ENCODE data around the gene PHGDH.

The PHGDH gene

DNA sequence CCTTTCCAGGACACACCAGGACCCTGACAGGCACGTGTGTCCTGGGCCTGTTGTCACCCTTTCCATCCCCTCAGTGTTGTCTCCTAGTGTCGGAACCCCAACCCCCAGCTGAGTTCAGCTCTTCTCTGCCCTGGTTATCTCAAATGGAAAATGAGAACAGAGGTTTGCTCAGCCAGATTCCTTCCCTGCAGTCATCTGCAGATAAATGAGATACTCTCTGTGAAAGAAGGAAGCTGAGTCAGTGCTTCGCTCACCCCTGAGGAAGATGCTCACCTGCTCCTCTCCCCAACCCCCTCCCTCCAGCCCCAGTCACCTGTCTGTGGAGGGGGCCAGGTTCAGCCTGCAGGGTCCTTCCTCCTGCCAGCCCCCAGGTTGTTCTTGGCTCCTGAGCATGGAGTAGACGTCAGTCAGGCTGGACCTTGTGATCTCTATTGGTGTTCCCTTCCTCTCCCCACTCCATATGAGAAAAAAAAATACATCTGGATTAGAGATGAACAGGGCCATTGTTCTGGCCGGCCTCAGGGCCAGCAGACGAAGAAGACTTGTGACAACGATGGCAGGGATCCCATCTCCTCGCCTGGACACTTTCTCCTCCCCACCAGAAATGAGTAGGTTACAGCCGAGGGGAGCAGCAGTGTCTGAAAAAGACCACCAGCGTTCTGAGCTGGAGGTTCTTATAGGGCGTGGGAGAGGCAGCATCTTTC, 20.9 kb downstream of the PHGDH start:
- no peak for DNase-seq

DNA sequence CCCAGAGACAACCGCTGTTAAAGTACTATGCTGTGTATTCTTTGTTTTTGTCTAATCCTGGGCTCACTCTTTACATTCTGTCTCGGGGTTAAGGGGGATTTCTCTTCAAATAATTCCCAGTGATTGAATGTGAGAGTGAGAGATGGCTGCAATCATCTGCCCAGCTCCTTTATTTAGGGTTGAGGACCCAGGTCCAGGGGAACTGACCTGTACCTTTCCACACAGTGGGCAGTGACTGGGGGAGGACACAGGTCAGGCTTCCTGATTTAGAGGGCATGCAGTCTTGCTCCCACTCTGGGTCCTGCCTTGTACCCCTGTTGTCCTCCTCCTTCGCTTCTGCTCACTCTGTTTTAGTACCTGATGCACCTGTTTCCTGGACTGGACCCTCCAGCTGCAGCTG, 22.0 kb downstream of the PHGDH start:
- no peak for DNase-seq

GRCh38 chr1:119735217-119735616, 23.5 kb downstream of the PHGDH start:
- no peak for DNase-seq

DNA sequence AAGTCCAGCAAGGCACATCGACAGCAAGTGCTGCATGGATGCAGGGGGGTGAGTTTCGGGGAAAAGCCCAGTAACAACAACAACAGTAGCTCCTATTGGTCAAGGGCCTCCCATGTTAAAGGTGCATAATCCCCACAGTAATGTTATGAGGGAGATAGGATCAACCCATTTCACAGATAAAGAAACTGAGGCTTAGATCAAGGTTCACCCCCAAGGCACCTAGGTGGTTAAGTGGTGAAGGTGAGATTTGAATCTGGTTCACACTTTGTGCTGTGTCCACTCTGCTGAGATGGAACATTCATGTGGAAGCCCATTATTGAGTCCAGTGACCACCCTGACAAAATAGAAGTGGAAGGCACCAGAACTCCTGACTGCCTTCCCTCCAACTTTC, 24.9 kb downstream of the PHGDH start:
- no peak for DNase-seq

- no peak for DNase-seq
Observed at GRCh38 chr1:119737040-119737682, 25.4 kb downstream of the PHGDH start.

DNA sequence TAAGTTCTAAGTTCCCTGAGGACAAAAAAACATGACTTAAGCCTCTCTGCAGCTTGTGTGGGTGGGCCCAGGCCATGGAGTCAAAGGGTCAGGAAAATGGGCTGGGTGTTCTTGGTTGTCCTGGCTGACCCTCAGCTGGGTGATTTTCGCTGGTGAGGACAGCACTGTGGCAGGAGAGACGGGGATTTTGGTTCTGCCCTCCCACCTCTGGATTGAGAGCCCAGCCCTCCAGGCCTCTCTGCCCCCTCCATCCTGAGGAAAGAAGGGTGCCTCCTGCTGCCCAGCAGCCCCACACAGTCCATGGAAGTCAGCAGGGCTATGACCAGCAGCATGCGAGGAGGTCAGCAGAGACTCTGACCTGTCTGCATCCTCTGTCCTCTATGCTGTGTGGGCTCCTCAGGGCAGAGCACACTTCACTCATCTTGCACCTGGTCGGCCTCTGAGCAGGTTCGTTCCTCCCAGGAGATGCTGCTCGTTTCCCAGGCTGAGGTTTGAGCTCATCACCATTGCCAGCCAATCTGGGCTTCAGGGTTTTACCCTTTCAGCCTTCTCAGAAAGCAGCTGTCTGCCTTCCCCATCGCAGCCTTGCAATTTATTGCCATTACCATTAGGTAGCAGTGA, 26.5 kb downstream of the PHGDH start:
- no peak for DNase-seq

- DNase-seq: no peak
Observed at GRCh38 chr1:119739150-119739549, 27.4 kb downstream of the PHGDH start.

DNA sequence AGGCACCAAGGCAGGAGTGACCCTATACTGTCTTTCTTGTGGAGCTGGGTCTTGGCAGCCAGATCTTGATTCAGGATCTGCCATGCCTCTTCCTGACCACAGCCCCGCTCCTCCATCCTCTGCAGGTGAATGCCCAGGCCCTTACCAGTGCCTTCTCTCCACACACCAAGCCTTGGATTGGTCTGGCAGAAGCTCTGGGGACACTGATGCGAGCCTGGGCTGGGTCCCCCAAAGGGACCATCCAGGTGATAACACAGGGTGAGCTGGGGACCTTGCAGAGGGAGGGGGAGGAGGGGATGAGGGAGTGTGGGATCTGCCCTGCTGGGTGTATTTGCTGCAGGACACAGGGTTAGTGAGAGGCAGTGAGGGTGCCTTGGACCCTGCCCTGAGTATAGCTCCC, 28.5 kb downstream of the PHGDH start:
- no peak for DNase-seq

DNA sequence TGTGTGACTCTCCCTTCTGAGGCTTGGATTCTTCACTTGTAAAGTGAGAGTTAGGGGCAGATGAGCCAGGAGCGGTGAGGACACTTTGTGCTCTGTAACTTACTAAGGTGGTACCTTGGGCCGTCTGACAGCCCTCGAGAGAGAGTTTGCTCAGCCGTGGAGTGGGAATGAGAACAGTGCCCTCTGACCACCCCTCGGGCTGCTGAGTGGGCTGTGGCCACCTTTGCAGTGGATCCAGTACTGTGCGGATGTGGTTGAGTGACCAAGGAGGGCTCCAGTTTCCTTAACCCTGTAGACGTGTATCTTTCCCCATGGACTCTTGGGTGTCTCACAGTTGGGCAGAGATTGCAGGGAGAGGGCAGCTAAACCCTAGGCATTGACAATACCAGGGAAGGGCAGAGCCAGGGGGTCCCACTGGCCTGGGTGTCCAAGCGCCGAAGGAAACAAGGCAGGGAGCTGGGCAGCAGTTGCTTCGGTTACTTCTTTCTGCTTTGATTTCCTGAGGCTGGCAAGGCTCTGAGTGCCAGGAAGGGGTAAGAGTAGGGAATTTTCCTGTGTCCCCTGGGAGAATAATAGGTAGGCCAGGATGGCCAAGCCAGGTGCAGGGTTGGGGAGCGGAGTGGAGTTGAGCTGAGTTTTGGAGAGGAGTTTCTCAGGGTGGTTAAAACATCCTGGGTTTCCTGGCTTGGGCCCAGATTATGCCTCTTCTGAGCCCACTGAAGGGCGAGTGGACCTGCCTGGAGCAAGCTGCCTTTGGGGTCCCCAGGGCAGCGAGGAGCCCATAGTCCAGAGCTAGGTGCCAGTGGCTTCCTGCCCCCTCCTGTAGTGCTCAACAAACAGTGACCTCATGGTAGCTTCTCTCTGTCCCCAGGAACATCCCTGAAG, 29.4 kb downstream of the PHGDH start:
- no peak for DNase-seq

GRCh38 chr1:119742202-119742601, 30.5 kb downstream of the PHGDH start:
- no peak for DNase-seq

DNA sequence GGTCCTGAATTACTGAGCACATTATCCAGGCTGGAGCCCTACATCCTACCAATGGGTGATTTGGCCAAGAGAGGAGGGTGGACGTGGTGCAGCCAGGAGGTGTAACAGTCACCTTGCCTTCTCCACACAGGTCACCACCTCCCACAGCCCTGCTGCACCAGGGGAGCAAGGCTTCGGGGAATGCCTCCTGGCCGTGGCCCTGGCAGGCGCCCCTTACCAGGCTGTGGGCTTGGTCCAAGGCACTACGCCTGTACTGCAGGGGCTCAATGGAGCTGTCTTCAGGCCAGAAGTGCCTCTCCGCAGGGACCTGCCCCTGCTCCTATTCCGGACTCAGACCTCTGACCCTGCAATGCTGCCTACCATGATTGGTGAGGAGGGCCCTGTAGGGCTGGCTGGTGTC, 30.9 kb downstream of the PHGDH start:
- DNase-seq: no peak

- DNase-seq: peak; percentile 37
Observed at GRCh38 chr1:119743308-119743707, 31.6 kb downstream of the PHGDH start.

- DNase-seq: peak; percentile 81
Observed at GRCh38 chr1:119743776-119744597, 32.3 kb downstream of the PHGDH start.

GRCh38 chr1:119744598-119744942, 32.8 kb downstream of the PHGDH start:
- no peak for DNase-seq

DNA sequence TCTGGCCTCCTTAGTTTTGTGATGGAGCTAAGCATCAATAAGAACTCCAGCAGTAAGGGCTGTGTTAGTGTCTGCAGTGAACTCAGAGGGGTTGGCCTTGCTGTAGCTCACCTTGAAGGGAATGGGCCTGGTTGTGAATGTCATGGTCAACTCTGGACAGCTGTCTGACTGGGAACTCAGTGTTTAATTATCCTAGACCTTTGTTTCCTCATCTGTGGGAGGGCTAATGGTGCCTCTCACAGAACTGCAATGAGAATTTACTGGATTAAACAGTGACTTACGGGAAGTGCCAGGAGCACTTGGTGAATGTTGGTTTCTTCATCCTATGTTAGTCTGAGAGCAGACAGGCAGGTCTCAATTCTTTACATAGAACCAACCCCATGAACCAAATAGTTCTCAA, 33.3 kb downstream of the PHGDH start:
- no peak for DNase-seq

DNA sequence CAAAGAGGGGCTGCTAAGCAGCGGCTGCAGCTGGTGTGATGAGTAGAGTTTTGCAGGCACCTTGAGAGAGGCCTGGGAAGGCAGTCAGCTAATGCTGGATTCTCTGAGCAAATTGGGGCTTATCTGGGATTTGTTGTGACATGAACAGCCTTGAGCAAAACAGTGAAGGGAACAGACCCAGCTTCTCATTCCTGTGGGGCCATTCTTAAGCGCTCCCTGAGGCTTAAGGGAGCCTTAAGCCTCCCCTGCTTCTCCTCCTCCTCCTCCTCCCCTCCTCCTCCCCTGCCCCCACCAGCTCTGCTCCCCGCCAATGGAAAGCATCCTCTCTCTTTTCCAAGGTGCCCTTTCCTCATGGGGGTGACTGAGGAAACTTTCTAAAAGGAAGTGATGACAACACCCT, 35.7 kb downstream of the PHGDH start:
- no peak for DNase-seq

GRCh38 chr1:119748040-119748439, 36.3 kb downstream of the PHGDH start:
- no peak for DNase-seq

DNA sequence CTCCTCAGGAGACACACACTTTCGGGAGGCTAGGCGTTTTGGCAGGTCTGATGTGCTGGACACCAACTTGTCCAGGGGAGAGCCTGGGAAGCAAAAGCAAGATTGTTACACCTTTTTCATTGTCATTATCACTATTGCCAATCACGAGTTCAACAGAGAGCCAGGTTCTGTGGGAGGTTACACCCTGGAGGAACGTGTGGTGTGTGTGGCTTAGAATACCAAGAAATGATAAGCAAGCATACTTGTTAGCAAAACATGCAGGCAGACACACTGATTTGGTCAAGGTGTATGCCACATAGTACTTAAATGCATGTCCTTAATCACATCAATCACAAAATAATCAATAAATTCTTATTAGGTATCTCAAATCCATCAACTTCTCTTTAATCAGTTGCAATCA, 40.9 kb downstream of the PHGDH start:
- DNase-seq: no peak

GRCh38 chr1:119758584-119758983, 46.9 kb downstream of the PHGDH start:
- DNase-seq: no peak

DNA sequence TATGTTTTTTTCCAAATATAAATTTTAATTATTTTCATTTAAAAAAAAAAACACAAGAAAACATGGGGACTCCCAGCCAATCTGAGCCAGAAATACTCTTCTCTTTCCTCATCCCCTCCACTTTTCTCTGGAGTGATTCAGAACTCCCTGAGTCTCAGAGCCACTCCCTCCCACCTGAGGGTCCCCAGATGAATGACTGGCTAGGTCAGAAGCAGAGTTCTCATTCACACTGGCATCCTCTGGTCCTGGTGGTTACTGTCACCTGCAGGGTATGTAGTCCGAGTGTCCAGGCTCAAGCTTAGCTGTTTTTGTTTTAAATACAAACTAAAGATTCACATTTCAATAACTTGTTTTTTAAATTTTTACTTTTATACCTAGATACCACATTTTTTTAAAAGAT, 50.7 kb downstream of the PHGDH start:
- no peak for DNase-seq

DNA sequence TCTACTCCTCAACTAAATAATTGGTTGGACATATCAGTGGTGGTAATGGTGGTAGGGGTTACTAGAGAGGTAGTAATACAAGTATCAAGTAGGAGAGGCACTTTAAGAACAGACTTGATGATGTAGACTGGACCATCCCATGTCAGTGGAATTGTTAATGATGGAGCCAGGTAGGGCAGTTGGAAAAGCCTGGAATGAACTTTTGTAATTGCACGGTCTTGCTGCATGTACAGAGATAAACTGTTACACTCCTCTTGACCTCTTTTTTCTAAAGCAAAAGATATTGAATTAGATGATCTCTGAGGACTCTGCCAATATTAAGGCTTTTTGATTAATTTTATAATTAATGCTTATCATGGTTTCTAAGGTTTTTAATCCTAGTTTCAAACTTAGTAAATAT, 51.2 kb downstream of the PHGDH start:
- DNase-seq: no peak

DNA sequence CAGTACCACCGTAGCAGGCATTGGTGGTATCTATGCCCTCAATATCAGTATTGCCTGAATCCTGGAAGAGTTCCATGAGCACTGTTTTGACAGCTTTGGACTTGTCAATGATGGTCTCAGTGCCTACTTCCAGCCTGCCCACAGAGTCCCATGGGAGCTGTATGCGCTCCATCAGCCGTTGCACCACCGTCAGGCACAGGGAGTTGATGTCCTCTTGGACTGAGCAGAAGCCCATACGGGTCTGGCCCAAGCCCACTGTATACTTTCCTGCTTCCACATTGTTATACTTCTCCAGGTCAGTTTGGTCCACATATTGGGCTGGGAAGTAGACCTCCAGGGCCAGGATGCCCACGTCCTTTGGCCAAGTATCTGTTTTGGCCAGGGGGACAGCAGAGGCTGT, 52.5 kb downstream of the PHGDH start:
- DNase-seq: no peak

DNA sequence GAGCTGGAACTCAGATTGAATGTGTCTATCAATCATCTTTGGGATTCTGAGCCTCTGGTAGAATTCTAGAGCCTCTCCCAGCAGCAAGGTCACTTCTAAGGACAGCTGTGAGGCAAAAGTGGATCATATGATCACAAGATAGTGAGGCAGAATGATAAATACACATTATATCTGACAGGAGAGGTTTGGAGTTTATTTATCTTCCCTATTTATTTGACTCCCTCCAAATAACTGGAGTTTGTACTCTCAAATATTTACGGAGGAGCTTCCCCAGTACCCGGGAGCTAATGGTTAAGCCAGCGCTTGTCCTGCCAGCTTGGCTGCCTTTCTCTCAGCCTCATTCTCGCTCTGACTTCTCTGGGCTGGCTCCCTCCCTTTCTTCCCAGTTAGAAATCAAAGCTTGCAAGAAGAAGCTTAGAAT, 54.6 kb downstream of the PHGDH start:
- DNase-seq: peak; percentile 10

Data from NCI-H345 (cell line).